Heart left ventricle (tissue), 16 donors: ENCODE results near the gene NAPEPLD. TPM values are rescaled to one million over a fixed set of nuclear protein-coding genes. Genes with fewer than 3 reads are reported as not detected.

Experiments used
- ATAC-seq, 4 donors: fragments of 200-7000 bp; cut with Tn5 transposase; one replicate each; pipeline ENCODE4 v1.9.1; 2020 to 2022; ENCODE audit warnings: moderate library complexity in 4 of 4, mild to moderate bottlenecking in 3 of 4, moderate number of reproducible peaks in 1 of 4
- DNase-seq, 5 donors: peaks; one replicate each; pipeline ENCODE4 v3.0.0-alpha.2; 2020
- H3K27ac ChIP-seq, 12 donors: fragments of 200-600 bp; sonication (generic) in 4 of 12; one replicate each; pipeline versions ENCODE4 v1.5.0 to v1.8.0; 2016 to 2022; ENCODE audit warnings: mild to moderate bottlenecking in 2 of 12
- H3K27me3 ChIP-seq, 9 donors: fragments of 200-600 bp; sonication (generic) in 2 of 9; one replicate each; pipeline versions ENCODE4 v1.5.1 to v1.8.0; 2016 to 2022; ENCODE audit warnings: mild to moderate bottlenecking in 3 of 9
- H3K36me3 ChIP-seq, 9 donors: fragments of 200-600 bp; sonication (generic) in 2 of 9; one replicate each; pipeline versions ENCODE4 v1.5.0 to v1.8.0; 2018 to 2022; ENCODE audit warnings: mild to moderate bottlenecking in 2 of 9
- H3K4me1 ChIP-seq, 12 donors: fragments of 200-600 bp; sonication (generic) in 4 of 12; one replicate each; pipeline versions ENCODE4 v1.5.0 to v1.8.0; 2016 to 2022; ENCODE audit warnings: mild to moderate bottlenecking in 3 of 12
- H3K4me3 ChIP-seq, 12 donors: fragments of 200-600 bp; sonication (generic) in 4 of 12; one replicate each; pipeline versions ENCODE4 v1.5.0 to v1.8.0; 2017 to 2022; ENCODE audit warnings: mild to moderate bottlenecking in 9 of 12, moderate library complexity in 4 of 12
- H3K9me3 ChIP-seq, 12 donors: fragments of 200-600 bp; sonication (generic) in 4 of 12; one replicate each; pipeline versions ENCODE4 v1.5.0 to v1.8.0; 2016 to 2022; ENCODE audit warnings: mild to moderate bottlenecking in 1 of 12
- POLR2A ChIP-seq, 2 donors: fragments of 450-650 bp; IDR thresholded peaks; one replicate each; pipeline ENCODE4 v1.6.1; 2017; ENCODE audit warnings: antibody characterized with exemption in 2 of 2, mild to moderate bottlenecking in 2 of 2, moderate library complexity in 2 of 2
- WGBS, 4 donors: extraction: QIAGEN DNeasy Blood & Tissue Kit in 2 of 4; methylation state at CpG; one replicate each; pipeline versions ENCODE4 v1.1.5 to v1.1.7; 2013 to 2018; 5-methylcytosine and 5-hydroxymethylcytosine counted together
- intact Hi-C, 10 donors: fragments of 100-400 bp; cut with DNase I; formaldehyde crosslinking; loops; one replicate each; pipeline versions ENCODE4 v1.11.1 to v1.14.2; 2022
- polyA plus RNA-seq, 2 donors: library from polyadenylated mRNA; stranded (reverse); fragments of 200-250 nt; gene quantifications; one replicate each; pipeline ENCODE4 v1.2.3, GENCODE V29; 2013
- total RNA-seq, 9 donors: library from RNA; depleted of rRNA in 2 of 9; stranded (reverse); fragments of >200 nt in 2 of 9; fragmentation: NEBNext Ultra II Directional in 3 of 9; extraction: Animal tissue kit (Norgen Biotek cat#: 25700) in 3 of 9; gene quantifications; one replicate each; pipeline versions ENCODE4 v1.1.0 to v1.2.4, GENCODE V29; 2016 to 2023
- TF ChIP-seq, protein P1 (sequence below), 12 donors: fragments of 200-600 bp; sonication (generic) in 4 of 12; IDR thresholded peaks; one replicate each; pipeline versions ENCODE4 v1.5.0 to v1.8.0; 2018 to 2022; ENCODE audit warnings: antibody characterized with exemption in 12 of 12, mild to moderate bottlenecking in 5 of 12
- donor health status: ischemic (EF 13 %, LVEDD 7.1; RV severe dilation, severe dysfunction).
- donor health status: healthy with polysubstance abuse.
- donor health status: DM: no; HTN: yes; CAD: no.
- donor health status: DM: no; HTN: no; CAD: no.
- donor health status: ischemic (EF 25% LVEDD 6.9; RV normal size, moderate dysfunction).
- donor health status: ischemic (EF 25% LVEDD 5.7; RV mildly dilated, moderate dysfunction).
- donor health status: healthy.
- donor health status: DM: yes; HTN: yes; CAD: no.
- donor health status: ischemic (EF 35%, LVEDD 5.7; RV mildly dilated, moderate dysfunction).
- donor health status: nonischemic (EF 11% LVEDD 7.7; RV severe dilation, severe dysfunction).
- donor health status: DM: yes; HTN: yes; CAD: no.
- donor health status: PGD.
- donor health status: ischemic (EF 29% LVEDD 5.4; RV normal size, mild dysfunction).
- donor health status: nonischemic (EF 23%, LVEDD 6.1; RV moderate dilation, normal function).

NAPEPLD gene
- total and polyA plus RNA-seq, 11 donors: 3.3 to 12.8 (median 7.8) TPM

DNA sequence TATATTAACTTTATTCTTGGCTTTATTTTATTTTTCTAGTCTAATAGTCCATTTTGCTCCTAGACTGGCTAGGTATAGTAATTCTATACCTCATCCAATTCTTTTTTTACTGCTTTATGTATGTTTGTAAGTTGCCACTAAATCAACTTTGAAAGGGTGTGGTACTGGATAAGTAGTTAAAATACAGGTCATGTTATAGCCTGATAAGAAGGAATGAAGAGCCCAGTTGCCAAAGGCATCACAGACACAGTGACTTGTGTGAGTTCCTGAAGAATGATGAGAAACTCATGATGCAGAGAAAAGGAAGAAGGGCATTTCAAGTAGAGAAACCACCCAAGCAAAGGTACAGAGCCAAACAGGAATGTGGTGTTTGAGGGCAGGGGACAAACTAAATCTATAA lies 27.3 kb downstream of the NAPEPLD start:
- DNase-seq: no peak
- Histone ChIP-seq H3K4me3 (no peak overlapping the region), H3K9me3 (no peaks in the 10 kb centered on the region), H3K36me3 (peaks cover 0 to 86% (median 43%) of the 10 kb centered on the region in 9 donors), H3K27ac (no peak overlapping the region), H3K4me1 (no peaks in the 10 kb centered on the region), H3K27me3 (no peaks in the 10 kb centered on the region)
- ATAC-seq: no peak
- TF ChIP-seq, protein P1, sequence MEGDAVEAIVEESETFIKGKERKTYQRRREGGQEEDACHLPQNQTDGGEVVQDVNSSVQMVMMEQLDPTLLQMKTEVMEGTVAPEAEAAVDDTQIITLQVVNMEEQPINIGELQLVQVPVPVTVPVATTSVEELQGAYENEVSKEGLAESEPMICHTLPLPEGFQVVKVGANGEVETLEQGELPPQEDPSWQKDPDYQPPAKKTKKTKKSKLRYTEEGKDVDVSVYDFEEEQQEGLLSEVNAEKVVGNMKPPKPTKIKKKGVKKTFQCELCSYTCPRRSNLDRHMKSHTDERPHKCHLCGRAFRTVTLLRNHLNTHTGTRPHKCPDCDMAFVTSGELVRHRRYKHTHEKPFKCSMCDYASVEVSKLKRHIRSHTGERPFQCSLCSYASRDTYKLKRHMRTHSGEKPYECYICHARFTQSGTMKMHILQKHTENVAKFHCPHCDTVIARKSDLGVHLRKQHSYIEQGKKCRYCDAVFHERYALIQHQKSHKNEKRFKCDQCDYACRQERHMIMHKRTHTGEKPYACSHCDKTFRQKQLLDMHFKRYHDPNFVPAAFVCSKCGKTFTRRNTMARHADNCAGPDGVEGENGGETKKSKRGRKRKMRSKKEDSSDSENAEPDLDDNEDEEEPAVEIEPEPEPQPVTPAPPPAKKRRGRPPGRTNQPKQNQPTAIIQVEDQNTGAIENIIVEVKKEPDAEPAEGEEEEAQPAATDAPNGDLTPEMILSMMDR (IDR thresholded peaks at IDR 0.05): no peak
- no peak for TF ChIP-seq POLR2A (IDR thresholded peaks at IDR 0.05)
- intact Hi-C loops: no loop called here

DNA sequence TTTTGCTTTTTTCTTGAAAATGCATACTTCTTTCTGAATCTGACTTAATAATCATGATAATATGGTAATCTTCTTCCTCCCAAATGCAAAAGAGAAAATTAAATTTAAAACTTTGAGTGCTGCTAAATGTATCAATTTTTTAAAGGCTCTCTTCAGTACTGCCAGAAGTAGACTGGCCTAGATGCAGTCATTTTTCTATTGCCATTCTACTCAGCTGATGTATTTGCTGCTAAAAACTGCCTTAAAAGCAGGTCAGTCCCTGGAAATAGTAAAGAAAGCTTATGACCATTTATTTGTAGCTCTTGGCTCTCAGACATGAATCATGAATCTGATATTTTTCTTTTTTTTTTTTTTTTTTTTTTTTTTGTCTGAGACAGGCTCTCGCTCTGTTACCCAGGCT lies 28.5 kb downstream of the NAPEPLD start:
- H3K4me3 ChIP-seq: no peak overlapping the region
- peaks cover 0 to 80% (median 35%) of the 10 kb centered on the region in 9 donors for H3K36me3 ChIP-seq
- no peaks in the 10 kb centered on the region for H3K4me1 ChIP-seq
- no peaks in the 10 kb centered on the region for H3K9me3 ChIP-seq
- DNase-seq (no peak), ATAC-seq (no peak)
- no peak for TF ChIP-seq POLR2A (IDR thresholded peaks at IDR 0.05)
- TF ChIP-seq, protein P1 (IDR thresholded peaks at IDR 0.05): no peak
- 83 to 100% (median 85%) methylated on average over 1 of the region's 1 CpG for WGBS, 4 donors
- intact Hi-C loops: no loop called here
- no peak overlapping the region for H3K27ac ChIP-seq
- H3K27me3 ChIP-seq: no peaks in the 10 kb centered on the region

DNA sequence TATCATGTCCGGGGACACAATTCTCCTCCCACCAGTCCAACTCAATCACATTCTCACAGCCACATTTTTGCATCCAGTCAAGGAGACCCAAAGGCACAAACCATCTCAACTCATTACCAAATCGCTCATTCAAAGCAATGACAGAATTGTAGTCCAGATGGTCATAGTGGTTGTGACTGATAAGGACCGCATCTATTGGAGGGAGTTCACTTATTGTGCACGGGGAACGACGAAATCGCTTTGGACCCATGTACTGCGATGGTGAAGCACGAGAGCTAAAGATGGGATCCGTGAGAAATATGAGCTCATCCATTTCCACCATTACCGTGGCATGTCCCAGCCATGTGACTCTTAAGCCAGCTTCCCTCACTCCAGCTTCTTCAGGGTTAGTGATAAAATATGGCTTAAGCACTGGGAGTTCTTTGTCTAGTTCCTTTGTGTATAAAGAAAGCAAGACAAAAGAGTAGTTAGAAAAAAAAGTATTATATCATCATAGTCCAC lies 29.1 kb downstream of the NAPEPLD start:
- H3K36me3 ChIP-seq: peaks cover 0 to 76% (median 34%) of the 10 kb centered on the region in 9 donors
- H3K27me3 ChIP-seq: no peaks in the 10 kb centered on the region
- no peak overlapping the region for H3K4me3 ChIP-seq
- ATAC-seq: no peak
- TF ChIP-seq, protein P1 (IDR thresholded peaks at IDR 0.05): no peak
- no peak for TF ChIP-seq POLR2A (IDR thresholded peaks at IDR 0.05)
- no peaks in the 10 kb centered on the region for H3K9me3 ChIP-seq
- no peak for DNase-seq
- H3K4me1 ChIP-seq: no peaks in the 10 kb centered on the region
- intact Hi-C loops: no loop called here
- 91 to 97% (median 95%) methylated on average over 11 of the region's 11 CpGs for WGBS, 4 donors
- H3K27ac ChIP-seq: no peak overlapping the region

- Histone ChIP-seq H3K27ac (no peak overlapping the region), H3K4me1 (no peaks in the 10 kb centered on the region), H3K4me3 (no peak overlapping the region), H3K9me3 (no peaks in the 10 kb centered on the region), H3K27me3 (no peaks in the 10 kb centered on the region), H3K36me3 (peaks cover 0 to 67% (median 30%) of the 10 kb centered on the region in 9 donors)
- ATAC-seq (no peak), DNase-seq (no peak)
- no peak for TF ChIP-seq POLR2A (IDR thresholded peaks at IDR 0.05)
- TF ChIP-seq, protein P1 (IDR thresholded peaks at IDR 0.05): no peak
- intact Hi-C loops: no loop called here
- WGBS, 4 donors: 93 to 96% (median 95%) methylated on average over 2 of the region's 2 CpGs
Measured at GRCh38 chr7:103117465-103117864, 31.4 kb downstream of the NAPEPLD start.
